GM10266 (cell line): ENCODE measurements around the gene CENPT.

Experiments
- DNase-seq: peaks from one replicate; pipeline ENCODE4 v3.0.0; 2012; ENCODE audit errors: extremely low spot score
- CTCF ChIP-seq: IDR thresholded peaks from 2 replicates; pipeline ENCODE4 v1.5.1; 2012; ENCODE audit warnings: mild to moderate bottlenecking, low read depth; ENCODE audit not compliant: control insufficient read depth, insufficient read depth; ENCODE audit errors: missing control alignments

CENPT gene

DNA sequence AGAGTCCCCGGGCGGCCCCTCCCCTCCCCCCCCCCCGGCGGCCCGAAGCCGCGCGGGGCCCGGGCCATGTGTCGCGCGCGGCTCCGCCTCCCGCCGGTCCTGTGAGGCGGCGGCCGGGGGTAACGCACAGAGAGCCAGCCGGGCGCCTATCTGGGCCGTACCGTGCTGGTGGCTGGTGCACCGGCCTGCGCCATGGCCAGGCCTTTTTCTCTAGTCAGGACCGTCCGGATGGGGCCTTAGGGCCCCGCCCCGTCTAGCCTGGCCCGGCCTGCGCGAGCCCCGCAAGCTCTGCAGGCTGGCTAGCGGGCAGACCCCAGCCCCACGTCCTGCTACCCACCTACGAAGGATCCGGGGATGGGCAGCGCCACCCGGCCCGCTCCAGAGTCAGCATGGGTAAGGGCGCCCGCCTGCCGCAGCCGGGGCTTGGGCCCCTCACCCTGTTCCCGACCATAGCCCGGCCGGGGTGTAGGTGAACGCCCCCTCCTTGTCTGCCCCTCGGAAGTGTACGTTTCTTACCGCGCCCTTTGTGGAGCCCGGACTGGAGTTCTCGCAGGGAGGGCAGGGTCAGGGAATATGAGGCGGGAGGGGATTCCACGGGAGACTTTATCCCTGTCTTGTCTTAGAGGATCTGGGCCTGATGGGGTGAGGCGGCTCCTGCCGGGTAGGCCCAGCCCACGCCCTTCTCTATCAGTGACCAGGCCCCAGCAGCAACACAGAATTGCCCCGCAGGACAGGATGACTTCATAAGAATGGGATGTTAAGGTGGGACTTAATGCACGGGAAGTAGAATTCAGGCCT is at the start of gene CENPT:
Gene CENPT (minus strand): TSS at position 630 of the 798 bp plus-strand sequence. CDS start 13,834 bp downstream, outside the sequence.
- no peak for TF ChIP-seq CTCF
- DNase-seq: no peak

GRCh38 chr16:67897231-67897630 is 49.7 kb upstream of the CENPT start:
- DNase-seq: no peak
- TF ChIP-seq CTCF: no peak

GRCh38 chr16:67893743-67894399 is 46.4 kb upstream of the CENPT start:
- peak; percentile 26 for DNase-seq
- TF ChIP-seq CTCF: no peak

- no peak for TF ChIP-seq CTCF
- peak; percentile 100 for DNase-seq
These were observed 45.6 kb upstream of the CENPT start, which contains the start of gene PSKH1 for GRCh38 chr16:67892899-67893742. PSKH1 (plus strand) TSS chr16:67893254; CDS start chr16:67908750, 15,496 bp downstream.

DNA sequence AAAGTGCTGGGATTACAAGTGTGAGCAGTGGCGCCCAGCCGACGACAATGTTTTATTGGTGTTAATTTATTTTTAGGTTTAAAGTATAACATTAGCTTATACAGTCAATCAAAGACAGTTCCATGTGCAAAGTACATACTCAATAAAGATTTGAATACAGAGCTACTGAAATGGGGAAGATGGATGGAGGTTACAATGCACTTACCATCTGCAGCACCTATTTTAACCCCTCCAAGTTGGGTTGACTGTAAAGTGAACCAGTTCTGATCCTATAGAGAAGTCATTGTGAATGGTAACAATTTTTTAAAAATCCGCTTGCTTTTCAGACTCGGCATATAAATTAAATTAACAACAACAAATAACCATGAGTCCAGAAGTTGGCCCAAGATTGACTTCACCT is 44.9 kb upstream of the CENPT start:
- TF ChIP-seq CTCF: no peak
- no peak for DNase-seq

- no peak for DNase-seq
- no peak for TF ChIP-seq CTCF
These were observed 40.8 kb upstream of the CENPT start for GRCh38 chr16:67888331-67888730.
